LoVo (cell line): ENCODE data around the gene SH3BGR.

Source experiments
- DNase-seq: peaks from one replicate; pipeline ENCODE4 v3.0.0-alpha.2; 2016; ENCODE audit warnings: low spot score

SH3BGR gene

DNA sequence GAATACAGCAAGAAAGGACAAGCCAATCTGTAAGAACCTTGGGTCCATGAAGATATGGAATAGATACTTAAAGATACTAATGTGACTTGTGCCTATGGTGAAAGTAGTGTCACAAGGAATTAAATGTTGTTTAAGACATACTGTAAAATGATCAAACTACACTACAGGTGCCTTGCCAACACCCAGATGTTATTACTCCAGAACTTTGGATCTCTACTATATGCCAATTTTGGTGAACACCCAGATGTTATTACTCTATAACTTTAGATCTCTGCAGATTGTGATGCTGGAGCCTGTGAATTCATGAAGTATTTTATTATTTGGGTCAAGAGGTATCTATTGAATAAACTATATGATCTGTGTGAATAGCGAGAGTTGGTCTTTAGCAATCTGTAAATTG lies 101.1 kb downstream of the SH3BGR start:
- DNase-seq: no peak

DNA sequence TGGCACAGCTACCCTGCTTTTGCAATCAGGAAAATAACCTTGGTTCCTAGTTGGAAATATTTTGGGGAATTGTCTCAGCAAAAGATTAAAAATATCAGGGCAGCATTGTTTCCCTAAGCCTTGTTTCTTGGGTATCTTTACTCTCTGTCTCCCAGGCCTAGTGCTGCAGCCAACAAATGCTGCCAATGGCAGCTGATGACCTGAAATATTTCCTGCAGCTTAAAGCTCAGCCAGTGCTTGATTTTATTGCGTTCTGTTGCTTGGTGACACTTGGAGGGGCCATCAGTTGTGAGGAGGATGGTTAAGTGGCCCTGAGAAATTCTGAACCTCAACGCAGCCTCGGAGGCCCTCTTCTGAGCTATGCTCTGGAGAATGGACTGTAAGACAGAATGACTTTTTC lies 101.6 kb downstream of the SH3BGR start:
- no peak for DNase-seq

DNA sequence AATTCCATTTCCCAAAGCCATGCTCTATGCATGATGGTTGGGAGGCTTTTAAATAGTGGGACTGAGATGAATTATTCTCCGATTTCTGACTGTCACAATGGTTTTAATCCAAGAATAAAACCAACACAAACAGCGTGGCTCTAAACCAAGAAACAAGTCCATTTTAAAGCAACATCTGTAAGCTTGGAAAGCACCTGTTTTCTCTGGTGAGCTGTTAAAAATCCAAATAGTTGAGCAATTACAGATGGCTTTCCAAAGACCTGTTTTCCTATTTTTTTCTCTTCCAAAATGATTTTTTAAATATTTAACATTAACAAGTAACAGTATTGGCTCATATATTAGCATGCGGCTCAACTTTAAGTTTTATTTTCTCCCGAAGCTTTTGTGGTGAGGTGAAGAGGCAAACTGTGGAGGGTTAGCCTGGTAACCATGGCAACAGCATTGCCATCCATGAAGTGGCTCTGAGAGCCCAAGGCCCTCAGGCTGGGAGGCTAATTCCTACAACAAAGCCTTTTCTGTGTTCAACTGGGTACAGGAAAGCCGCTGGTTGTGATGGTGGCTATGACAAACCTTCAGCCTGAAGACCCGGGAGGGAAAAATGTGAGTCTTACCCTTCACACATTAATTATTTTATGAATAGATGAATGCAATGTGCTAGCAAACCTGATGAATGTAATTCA lies 104.3 kb downstream of the SH3BGR start:
- DNase-seq: no peak

DNA sequence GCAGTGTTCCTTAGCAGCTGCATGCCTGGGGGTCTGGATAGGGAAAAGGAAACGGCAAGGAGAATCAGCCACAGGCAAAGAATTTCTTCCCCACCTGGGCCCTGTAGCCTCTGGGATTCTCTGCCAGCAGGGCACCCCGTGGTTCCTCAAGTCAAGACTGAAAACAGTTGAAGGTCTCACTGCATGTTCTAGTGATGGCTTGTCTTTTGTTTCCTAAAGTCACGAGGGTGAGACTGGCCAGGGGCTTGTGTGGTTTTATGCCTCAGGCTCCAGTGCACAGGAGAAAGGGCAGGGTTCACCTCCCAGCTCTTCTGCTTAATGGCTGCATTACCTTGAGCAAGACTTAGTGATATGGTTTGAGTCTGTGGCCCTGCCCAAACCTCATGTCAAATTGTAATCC lies 107.7 kb downstream of the SH3BGR start:
- no peak for DNase-seq

DNA sequence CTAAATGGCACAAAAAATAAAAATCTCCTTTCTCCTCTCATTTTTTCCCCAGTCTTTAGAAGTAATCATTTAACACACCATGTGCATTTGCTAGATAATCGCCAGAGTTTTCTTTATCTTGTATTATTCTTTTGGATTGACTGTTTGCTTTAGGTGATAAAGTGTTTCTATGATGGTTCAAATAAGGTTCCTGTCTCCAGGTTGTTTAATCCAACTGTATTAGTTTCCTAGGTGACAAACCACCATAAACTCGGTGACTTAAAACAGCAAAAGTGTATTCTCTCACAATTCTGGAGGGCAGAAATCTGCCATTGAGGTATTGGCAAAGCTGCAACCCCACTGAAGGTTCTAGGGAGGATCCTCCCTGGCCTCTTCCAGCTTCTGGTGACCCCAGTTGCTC lies 109.4 kb downstream of the SH3BGR start:
- DNase-seq: no peak

DNA sequence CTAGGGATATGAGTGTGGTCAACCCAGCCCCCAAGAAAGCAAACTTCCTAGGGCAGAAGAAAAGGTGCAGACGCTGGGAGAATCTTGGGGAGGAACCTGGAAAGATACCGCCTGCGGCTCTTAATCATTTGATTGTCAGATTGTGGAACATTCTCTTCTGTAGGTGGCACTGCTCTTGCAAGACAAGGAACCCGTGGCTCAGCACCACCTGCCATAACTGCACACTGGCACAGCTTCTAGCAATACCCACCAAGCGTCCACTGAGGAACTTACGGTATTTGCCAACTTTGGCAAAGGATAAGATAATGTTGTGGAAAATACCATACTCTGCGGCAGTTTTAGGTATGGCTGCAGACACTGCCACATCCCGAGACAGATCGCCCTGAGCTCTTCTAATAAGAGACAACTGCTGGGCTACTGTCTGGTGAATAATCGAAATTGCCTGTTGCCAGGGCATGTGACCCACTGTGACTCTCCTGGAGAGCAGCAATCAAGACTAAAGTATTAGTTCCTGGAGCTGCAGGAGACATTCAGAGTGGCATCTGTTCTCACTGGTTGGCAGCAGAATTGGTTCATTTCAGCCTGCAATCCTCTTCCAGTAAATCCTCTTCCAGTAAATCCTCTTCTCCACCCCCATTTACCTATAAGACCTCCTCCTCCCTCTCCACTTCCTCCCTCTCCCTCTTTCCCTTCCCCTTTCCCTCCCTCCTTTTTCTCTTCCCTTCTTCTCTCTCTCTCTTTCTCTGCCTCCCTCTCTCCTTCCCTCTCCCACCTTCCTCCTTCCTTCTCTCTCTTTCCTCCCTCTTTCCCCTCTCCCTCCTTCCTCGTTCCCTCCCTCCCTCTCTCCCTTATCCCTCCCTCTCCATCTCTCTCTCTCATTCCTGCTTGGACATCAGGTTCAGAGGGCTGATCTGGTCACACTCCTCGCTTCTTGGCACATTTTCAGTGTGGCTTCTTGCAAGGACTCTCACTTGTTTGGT lies 111.3 kb downstream of the SH3BGR start:
- no peak for DNase-seq

DNA sequence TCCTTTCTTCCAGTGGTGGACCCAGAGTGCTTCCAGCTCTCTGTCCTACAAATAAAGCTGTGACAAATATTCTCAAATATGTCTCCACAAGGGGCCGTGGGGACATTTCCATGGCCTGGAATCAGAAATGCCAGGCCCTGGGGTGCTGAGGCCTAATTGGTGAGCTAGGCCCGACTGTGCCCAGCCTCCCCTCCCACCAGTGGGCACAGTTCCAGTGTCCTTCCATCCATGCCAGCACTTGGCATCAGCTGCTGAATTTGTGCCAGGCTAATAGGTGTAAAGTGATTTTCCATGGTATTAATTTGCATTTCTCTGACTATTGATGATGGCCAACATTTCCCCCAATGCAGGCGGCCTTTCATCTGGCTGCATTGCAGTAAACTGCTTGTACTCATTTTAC lies 112.4 kb downstream of the SH3BGR start:
- DNase-seq: no peak
